Measurements from ENCODE around the gene AP3D1. TPM values are rescaled to one million over a fixed set of nuclear protein-coding genes. Genes with fewer than 3 reads are reported as not detected.
"Not testable (repeated sequence)": the region's sequence is repeated elsewhere in the genome, so short reads cannot be mapped to it uniquely, and the experiment has no call there.

The AP3D1 gene
- total RNA-seq, 3 donors from 2014 or later: 53.6 to 68.5 (median 54.0) TPM

DNA sequence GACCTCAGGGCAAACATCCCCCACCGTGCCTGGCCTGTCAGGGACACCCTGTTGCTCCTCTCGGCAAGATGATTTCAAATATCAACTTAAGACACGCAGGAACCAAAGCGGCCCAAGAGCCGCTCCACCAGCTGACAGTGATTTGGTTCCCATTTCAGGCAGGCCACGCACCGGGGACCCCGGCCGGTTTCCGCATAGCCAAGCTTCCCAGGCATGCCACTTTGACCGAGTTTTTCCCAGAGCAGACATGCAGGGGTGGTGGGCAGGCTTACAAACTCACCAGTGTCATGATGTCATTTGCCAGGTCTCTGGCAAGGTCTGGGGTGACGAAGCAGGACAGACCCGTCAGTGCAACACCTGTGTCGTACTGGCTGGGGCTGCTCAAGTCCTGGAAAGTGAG is 19.2 kb downstream of the AP3D1 start:
- intact Hi-C loops (cut with DNase I; ENCODE audit: low total_unique reads): loop anchor here (5.0 kb wide), 1 partner anchor 1075 kb away; no protein-coding TSS in a partner anchor
- TF ChIP-seq POLR2A (IDR thresholded peaks at IDR 0.05) (no peak), POLR2AphosphoS5 (IDR thresholded peaks at IDR 0.05) (no peak)
- TF ChIP-seq, protein P1, sequence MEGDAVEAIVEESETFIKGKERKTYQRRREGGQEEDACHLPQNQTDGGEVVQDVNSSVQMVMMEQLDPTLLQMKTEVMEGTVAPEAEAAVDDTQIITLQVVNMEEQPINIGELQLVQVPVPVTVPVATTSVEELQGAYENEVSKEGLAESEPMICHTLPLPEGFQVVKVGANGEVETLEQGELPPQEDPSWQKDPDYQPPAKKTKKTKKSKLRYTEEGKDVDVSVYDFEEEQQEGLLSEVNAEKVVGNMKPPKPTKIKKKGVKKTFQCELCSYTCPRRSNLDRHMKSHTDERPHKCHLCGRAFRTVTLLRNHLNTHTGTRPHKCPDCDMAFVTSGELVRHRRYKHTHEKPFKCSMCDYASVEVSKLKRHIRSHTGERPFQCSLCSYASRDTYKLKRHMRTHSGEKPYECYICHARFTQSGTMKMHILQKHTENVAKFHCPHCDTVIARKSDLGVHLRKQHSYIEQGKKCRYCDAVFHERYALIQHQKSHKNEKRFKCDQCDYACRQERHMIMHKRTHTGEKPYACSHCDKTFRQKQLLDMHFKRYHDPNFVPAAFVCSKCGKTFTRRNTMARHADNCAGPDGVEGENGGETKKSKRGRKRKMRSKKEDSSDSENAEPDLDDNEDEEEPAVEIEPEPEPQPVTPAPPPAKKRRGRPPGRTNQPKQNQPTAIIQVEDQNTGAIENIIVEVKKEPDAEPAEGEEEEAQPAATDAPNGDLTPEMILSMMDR (IDR thresholded peaks at IDR 0.05): no peak
- Histone ChIP-seq H3K36me3 (no peaks in the 10 kb centered on the region), H3K27me3 (no peaks in the 10 kb centered on the region), H3K9me3 (no peaks in the 10 kb centered on the region), H3K4me3 (no peak overlapping the region), H3K4me1 (no peaks in the 10 kb centered on the region), H3K27ac (no peak overlapping the region)
- DNase-seq (ENCODE audit: low spot score in 2 of 2): no peak

DNA sequence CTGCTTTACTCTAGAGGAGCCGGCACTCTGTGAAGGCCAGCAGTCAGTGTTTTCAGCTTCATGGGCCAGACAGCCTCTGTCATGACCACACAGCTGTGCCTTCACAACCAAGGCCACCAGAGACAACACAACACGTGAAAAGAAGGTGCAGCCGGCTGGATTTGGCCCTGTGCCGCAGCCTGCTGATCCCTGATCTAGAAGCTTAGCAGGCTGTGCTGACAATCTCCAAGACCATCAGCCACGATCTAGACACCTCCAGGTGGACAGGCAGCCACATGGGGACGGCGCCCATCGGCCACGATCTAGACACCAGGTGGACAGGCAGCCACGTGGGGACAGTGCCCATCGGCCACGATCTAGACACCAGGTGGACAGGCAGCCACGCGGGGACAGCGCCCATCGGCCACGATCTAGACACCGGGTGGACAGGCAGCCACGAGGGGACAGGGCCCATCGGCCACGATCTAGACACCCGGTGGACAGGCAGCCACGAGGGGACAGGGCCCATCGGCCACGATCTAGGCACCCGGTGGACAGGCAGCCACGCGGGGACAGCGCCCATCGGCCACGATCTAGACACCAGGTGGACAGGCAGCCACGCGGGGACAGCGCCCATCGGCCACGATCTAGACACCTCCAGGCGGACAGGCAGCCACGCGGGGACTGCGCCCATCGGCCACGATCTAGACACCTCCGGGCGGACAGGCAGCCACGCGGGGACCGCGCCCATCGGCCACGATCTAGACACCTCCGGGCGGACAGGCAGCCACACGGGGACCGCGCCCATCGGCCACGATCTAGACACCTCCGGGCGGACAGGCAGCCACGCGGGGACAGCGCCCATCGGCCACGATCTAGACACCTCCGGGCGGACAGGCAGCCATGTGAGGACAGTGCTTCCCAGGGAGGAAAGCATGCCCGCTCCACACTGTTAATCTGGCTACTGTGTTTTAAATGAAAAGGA is 20.1 kb downstream of the AP3D1 start:
- H3K4me1 ChIP-seq; H3K27me3 ChIP-seq; H3K9me3 ChIP-seq; H3K27ac ChIP-seq; H3K4me3 ChIP-seq; DNase-seq (ENCODE audit: low spot score in 2 of 2); H3K36me3 ChIP-seq: not testable (repeated sequence)
- intact Hi-C loops (cut with DNase I; ENCODE audit: low total_unique reads): loop anchor here (5.0 kb wide), 1 partner anchor 1076 kb away; no protein-coding TSS in a partner anchor

DNA sequence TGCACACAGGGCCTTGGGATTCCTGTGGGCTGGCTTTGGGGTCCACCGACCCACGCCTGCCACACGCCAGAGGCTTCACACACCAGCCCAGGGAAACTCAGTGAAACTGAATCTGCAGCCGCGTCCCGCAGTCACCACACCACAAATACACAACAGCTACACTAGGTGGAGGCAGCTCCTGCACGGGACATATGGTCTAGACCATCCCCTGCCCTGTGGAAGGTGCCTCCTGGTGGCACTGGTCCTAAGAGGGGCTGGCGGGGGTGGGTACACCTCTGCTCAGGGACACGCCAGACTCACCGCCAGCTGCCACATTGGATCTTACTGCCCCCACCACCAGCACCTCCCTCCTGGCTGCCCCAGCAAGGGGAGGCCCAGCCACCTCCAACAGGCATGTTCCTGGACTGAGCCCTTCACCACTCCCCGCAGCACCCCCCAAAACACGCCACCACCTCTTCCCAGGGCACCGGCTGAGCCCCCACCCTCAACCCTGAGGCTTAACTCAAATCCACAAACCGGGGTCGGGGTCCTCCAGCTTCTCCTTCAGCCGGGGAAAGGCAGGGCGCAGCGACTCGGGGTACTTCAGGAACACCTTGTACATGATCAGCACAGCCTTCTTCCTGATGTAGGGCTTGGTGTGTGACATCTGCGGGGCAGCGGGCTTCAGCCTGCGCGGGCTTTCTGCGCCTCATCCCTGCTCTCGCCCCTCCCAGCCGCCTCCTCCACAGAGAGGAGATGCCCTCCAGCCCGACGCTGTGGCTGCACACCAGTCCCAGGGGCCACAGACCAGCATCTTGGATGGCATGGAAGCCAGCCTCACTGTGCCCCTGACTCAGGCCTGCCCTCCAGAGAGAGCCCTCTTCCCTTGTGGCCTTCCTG is 21.2 kb downstream of the AP3D1 start:
- H3K4me1 ChIP-seq: no peaks in the 10 kb centered on the region
- H3K27me3 ChIP-seq: no peaks in the 10 kb centered on the region
- intact Hi-C loops (cut with DNase I; ENCODE audit: low total_unique reads): loop anchor here (5.0 kb wide), 1 partner anchor 1077 kb away; no protein-coding TSS in a partner anchor
- TF ChIP-seq POLR2AphosphoS5 (IDR thresholded peaks at IDR 0.05): no peak
- TF ChIP-seq, protein P1 (IDR thresholded peaks at IDR 0.05): no peak
- TF ChIP-seq POLR2A (IDR thresholded peaks at IDR 0.05): no peak
- H3K4me3 ChIP-seq: no peak overlapping the region
- no peak for DNase-seq (ENCODE audit: low spot score in 2 of 2)
- H3K36me3 ChIP-seq: no peaks in the 10 kb centered on the region
- H3K27ac ChIP-seq: no peak overlapping the region
- no peaks in the 10 kb centered on the region for H3K9me3 ChIP-seq

GRCh38 chr19:2129486-2129885 is 21.9 kb downstream of the AP3D1 start:
- H3K9me3 ChIP-seq: no peaks in the 10 kb centered on the region
- no peak overlapping the region for H3K27ac ChIP-seq
- H3K4me1 ChIP-seq: no peaks in the 10 kb centered on the region
- no peak for TF ChIP-seq POLR2AphosphoS5 (IDR thresholded peaks at IDR 0.05)
- no peak for TF ChIP-seq POLR2A (IDR thresholded peaks at IDR 0.05)
- TF ChIP-seq, protein P1 (IDR thresholded peaks at IDR 0.05): no peak
- no peak overlapping the region for H3K4me3 ChIP-seq
- DNase-seq (ENCODE audit: low spot score in 2 of 2): no peak
- intact Hi-C loops (cut with DNase I; ENCODE audit: low total_unique reads): no loop called here
- no peaks in the 10 kb centered on the region for H3K27me3 ChIP-seq
- H3K36me3 ChIP-seq: no peaks in the 10 kb centered on the region

DNA sequence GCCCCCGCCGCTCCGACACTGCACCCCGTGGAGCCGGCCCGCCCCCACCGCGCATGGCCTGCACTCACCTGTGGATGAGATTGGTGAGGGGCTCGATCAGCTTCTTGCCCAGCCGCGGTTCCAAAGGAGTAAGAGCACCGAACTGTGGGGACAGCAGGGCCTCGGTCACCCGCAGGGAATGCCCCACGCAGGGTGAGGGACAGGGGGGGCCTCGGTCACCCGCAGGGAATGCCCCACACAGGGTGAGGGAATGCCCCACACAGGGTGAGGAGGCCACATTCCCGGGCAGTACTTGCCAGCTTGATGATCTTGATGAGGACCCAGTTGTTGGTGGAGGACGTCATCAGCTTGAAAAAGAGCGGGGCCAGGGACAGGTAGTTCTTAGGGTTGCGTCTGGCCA is 22.3 kb downstream of the AP3D1 start:
- intact Hi-C loops (cut with DNase I; ENCODE audit: low total_unique reads): no loop called here
- TF ChIP-seq POLR2A (IDR thresholded peaks at IDR 0.05) (no peak), POLR2AphosphoS5 (IDR thresholded peaks at IDR 0.05) (no peak)
- TF ChIP-seq, protein P1 (IDR thresholded peaks at IDR 0.05): no peak
- no peaks in the 10 kb centered on the region for H3K27me3 ChIP-seq

GRCh38 chr19:2128252-2128651 is 23.1 kb downstream of the AP3D1 start:
- intact Hi-C loops (cut with DNase I; ENCODE audit: low total_unique reads); DNase-seq (ENCODE audit: low spot score in 2 of 2); H3K4me1 ChIP-seq; H3K27me3 ChIP-seq; H3K27ac ChIP-seq; H3K36me3 ChIP-seq; H3K9me3 ChIP-seq; H3K4me3 ChIP-seq: not testable (repeated sequence)

More for the DNA sequence above, 22.3 kb downstream of the AP3D1 start:
- no peak overlapping the region for H3K27ac ChIP-seq
- H3K4me1 ChIP-seq: no peaks in the 10 kb centered on the region
- H3K4me3 ChIP-seq: no peak overlapping the region
- no peaks in the 10 kb centered on the region for H3K9me3 ChIP-seq
- no peak for DNase-seq (ENCODE audit: low spot score in 2 of 2)
- H3K36me3 ChIP-seq: no peaks in the 10 kb centered on the region
